Lower leg skin (tissue), 4 donors: Measurements from ENCODE around the gene CHADL. TPM values are rescaled to one million over a fixed set of nuclear protein-coding genes. Genes with fewer than 3 reads are reported as not detected.
A peak's percentile ranks its signal among the peaks of the same experiment; 100 is the strongest.
"Not testable (repeated sequence)": the region's sequence is repeated elsewhere in the genome, so short reads cannot be mapped to it uniquely, and the experiment has no call there.

ENCODE experiments used
- DNase-seq, 2 donors: peaks; one replicate each; pipeline ENCODE4 v3.0.0-alpha.2; 2019; ENCODE audit warnings: low spot score in 2 of 2
- H3K4me3 ChIP-seq: fragments of 200-600 bp; sonication (generic); 2 replicates; pipeline ENCODE4 v1.5.1; 2017; ENCODE audit warnings: mild to moderate bottlenecking, low read depth; ENCODE audit not compliant: poor library complexity, severe bottlenecking
- POLR2A ChIP-seq, 2 donors: fragments of 450-650 bp; IDR thresholded peaks; one replicate each; pipeline ENCODE4 v1.6.1; 2016 to 2017; ENCODE audit warnings: antibody characterized with exemption in 2 of 2, mild to moderate bottlenecking in 1 of 2, moderate library complexity in 1 of 2
- WGBS, 2 donors: methylation state at CpG; one replicate each; pipeline ENCODE4 v1.1.5; 2018; 5-methylcytosine and 5-hydroxymethylcytosine counted together
- intact Hi-C: fragments of 100-400 bp; cut with DNase I; formaldehyde crosslinking; loops from one replicate; pipeline ENCODE4 v1.15.0; 2023; ENCODE audit warnings: low total_unique reads
- total RNA-seq, 4 donors: library from RNA; depleted of rRNA; stranded (reverse); fragments of >200 nt; gene quantifications; one replicate each; pipeline ENCODE4 v1.1.0, GENCODE V29; 2016
- TF ChIP-seq, protein P1 (sequence below), 3 donors: fragments of 450-650 bp; IDR thresholded peaks; one replicate each; pipeline ENCODE4 v1.5.1; 2016; ENCODE audit warnings: antibody characterized with exemption in 3 of 3, mild to moderate bottlenecking in 3 of 3, moderate library complexity in 2 of 3

CHADL gene
- total RNA-seq, 4 donors from 2014 or later, result 10.5 to 16.3 (median 11.5) TPM

DNA sequence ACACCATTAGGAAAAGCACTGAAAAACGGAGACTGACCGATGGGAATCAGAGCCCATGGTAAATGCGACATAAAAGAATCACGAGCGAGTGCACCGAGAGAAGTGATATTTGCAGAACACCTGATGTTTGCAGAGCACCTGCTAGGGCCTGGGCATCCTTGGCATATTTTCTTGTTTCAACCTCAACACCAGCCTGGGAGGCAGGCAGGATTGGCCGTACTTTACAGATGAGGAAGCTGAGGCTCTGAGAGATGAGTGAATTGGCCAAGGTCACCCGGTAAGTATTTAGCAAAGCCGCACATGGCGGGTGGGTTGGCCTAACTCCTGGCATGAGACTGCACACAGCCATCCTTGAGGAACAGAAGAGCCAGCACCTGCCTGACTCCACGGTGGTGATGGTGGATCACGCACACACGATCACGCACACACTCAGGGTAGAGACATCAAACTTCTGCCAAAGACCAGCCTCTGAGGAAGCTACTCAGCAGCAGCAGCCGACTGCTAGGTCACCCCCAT, 21.6 kb upstream of the CHADL start:
- WGBS, 2 donors, result 92 to 97% methylated on average over 15 of the region's 15 CpGs
- TF ChIP-seq POLR2A (IDR thresholded peaks at IDR 0.05), result no peak
- TF ChIP-seq, protein P1, sequence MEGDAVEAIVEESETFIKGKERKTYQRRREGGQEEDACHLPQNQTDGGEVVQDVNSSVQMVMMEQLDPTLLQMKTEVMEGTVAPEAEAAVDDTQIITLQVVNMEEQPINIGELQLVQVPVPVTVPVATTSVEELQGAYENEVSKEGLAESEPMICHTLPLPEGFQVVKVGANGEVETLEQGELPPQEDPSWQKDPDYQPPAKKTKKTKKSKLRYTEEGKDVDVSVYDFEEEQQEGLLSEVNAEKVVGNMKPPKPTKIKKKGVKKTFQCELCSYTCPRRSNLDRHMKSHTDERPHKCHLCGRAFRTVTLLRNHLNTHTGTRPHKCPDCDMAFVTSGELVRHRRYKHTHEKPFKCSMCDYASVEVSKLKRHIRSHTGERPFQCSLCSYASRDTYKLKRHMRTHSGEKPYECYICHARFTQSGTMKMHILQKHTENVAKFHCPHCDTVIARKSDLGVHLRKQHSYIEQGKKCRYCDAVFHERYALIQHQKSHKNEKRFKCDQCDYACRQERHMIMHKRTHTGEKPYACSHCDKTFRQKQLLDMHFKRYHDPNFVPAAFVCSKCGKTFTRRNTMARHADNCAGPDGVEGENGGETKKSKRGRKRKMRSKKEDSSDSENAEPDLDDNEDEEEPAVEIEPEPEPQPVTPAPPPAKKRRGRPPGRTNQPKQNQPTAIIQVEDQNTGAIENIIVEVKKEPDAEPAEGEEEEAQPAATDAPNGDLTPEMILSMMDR (IDR thresholded peaks at IDR 0.05), result no peak
- H3K4me3 ChIP-seq, result no peak overlapping the region
- DNase-seq, result no peak
- intact Hi-C loops, result no loop called here

DNA sequence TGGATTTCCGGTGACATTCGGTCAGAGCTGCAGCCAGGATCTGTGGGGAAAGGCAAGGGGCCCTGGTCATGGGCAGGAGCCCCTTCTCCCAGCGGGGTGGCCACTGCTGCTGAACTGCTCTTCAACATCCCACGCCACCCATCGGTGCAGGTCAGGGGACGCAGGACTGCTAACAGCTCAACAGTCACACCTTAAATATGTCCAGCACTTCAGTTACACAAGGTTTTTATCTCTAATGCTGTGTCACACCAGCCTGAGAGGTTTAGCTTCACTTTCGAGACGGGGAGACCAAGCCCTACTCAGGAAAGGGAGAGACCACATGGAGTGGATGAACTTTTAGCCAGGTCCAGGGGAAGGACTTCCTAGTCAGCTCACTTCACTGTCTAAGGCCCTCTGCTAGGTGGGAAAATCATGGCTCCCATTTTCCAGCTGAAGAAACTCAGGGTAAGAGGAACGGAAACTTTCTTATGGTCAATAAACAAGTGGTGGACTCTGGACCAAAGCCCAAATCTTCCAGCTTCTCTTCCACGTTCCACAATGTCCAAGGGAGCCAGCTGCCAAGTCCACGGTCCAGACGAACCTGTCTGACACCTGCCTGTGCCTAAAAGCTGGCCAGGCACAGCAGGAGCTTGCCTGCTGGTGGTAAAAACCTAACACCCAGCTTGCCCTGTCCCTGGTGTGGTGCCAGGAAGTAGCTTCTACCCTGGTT, 21.0 kb upstream of the CHADL start:
- WGBS, 2 donors, result 87 to 94% methylated on average over 12 of the region's 12 CpGs
- DNase-seq, result no peak
- intact Hi-C loops, result no loop called here
- TF ChIP-seq, protein P1 (IDR thresholded peaks at IDR 0.05), result no peak
- TF ChIP-seq POLR2A (IDR thresholded peaks at IDR 0.05), result no peak
- H3K4me3 ChIP-seq, result no peak overlapping the region

DNA sequence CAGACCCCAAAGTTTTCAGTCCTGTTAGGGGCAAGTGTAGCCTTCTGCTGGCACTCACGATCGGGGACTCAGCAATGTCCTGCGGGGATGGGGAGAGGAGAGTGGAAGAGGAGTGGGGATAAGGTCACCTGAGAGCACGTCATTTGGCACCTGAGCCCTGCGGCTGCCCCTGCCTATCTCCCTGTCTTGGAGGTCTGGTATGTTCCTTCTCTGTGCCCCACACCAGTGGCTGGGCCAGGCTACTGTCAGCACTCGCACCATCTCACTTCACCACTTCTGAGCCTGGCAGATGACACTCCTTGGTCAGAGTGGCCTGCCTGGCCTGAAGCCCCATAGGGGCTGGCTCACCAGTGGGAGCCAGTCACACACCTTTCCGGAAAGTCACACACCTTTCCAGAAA, 20.1 kb upstream of the CHADL start:
- H3K4me3 ChIP-seq, result no peak overlapping the region
- intact Hi-C loops, result no loop called here
- TF ChIP-seq, protein P1 (IDR thresholded peaks at IDR 0.05), result no peak
- TF ChIP-seq POLR2A (IDR thresholded peaks at IDR 0.05), result no peak
- DNase-seq, result no peak
- WGBS, 2 donors, result 95 to 96% methylated on average over 6 to 7 of the region's 7 CpGs

DNA sequence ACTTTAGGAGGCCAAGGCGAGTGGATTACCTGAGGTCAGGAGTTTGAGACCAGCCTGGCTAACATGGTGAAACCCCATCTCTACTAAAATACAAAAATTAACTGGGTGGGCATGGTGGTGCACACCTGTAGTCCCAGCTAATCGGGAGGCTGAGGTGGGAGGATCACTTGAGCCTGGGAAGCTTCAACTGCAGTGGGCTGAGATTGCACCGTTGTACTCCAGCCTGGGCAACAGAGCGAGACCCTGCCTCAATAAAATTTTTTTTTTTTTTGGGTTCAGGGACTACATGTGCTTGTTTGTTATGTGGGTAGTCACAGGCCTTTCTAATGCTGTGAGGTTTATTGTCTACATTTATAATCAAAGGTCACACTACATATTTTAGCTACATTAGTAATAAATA, 19.0 kb upstream of the CHADL start:
- H3K4me3 ChIP-seq, intact Hi-C loops, DNase-seq: not testable (repeated sequence)
- 95 to 96% methylated on average over 4 of the region's 4 CpGs for WGBS, 2 donors

DNA sequence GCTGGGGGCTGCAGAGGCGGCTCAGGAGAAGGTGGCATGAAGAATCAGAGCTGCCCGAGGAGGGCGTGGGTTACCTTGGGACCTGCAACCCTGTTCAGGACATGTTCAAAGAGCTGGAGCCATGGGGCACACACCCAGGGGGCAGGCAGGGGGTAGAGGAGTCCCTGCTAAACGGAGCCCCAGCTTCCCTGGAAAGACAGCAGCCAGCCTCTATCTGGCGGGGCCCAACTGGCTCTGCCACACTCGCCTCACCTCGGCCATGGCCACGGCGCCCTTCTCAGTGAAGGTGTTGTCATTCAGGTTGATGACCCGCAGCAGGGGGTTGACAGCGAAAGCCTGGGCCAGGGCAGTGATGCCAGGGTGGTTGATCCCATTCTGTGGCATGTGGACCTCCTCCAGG, 17.0 kb upstream of the CHADL start:
- 92% methylated on average over 11 of the region's 11 CpGs for WGBS, 2 donors
- intact Hi-C loops, result no loop called here
- no peak overlapping the region for H3K4me3 ChIP-seq
- DNase-seq, result no peak
- no peak for TF ChIP-seq POLR2A (IDR thresholded peaks at IDR 0.05)
- TF ChIP-seq, protein P1 (IDR thresholded peaks at IDR 0.05), result no peak

DNA sequence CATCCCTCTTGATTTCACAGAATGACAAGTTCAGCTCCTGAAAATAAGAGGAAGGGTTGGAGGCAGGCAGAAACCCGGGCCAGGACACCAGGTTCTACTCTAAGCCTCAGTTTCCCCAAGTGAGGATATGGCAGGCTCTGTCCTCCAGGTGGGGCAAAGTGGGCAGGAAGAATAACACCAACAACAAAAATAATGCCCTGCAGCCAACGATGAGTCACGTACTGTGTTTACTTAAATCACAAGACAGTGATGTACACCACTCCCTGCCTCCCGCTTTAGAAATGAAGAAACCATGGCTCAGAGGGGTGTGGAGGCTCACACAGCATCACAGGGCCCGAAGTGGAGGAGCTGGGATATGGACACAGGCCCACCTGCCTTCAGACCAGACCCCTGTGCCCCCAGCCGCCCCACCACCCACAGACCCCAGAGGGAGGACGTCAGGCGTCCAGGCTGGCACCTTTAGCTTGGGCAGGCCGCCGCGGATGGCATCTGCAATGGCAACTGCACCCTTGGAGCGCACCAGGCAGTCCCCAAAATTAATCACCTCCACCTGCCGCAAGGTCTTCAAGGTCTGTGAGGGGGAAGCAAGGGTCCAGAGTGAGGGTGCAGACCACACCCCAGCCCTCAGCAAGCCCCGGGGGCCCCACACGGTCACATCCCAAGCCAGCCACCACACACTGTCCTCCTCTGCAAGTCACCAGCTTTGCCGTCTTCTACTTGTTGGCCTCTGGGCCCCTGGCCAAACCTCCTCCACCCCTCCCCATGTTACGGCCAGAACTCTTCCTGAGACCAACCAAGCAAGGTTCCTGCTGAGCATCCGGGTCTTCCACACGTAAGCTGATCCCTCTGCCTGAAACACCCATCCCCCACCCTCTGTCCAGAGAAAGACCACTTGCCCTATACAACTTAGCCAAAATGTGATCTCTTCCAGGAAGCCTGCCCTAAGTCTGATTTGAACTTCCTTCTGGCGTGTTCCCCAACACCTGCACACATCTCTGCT, 15.8 kb upstream of the CHADL start:
- intact Hi-C loops, result no loop called here
- no peak for TF ChIP-seq POLR2A (IDR thresholded peaks at IDR 0.05)
- TF ChIP-seq, protein P1 (IDR thresholded peaks at IDR 0.05), result no peak
- H3K4me3 ChIP-seq, result no peak overlapping the region
- 75 to 81% methylated on average over 19 to 20 of the region's 20 CpGs for WGBS, 2 donors
- peak in 1 of 2 donors; percentile 46 for DNase-seq
